Endothelial cell of umbilical vein (primary cell): ENCODE results near the gene DUSP11. TPM values are rescaled to one million over a fixed set of nuclear protein-coding genes. Genes with fewer than 3 reads are reported as not detected.

ENCODE experiments used
- BruUV-seq: library from RNA; stranded (reverse); fragments of 400-500 nt; replicated peaks from 2 replicates; lab custom pipeline; 2021; lab: Mats Ljungman, UMichigan
- CTCF ChIA-PET: fragments of 300-600, 350-600 bp; sonication (Branson Sonifier 250); formaldehyde crosslinking; loops from one replicate; lab custom pipeline; 2021; ENCODE audit warnings: antibody characterized with exemption, inconsistent platforms; lab: Charles Lee
- POLR2A ChIA-PET: fragments of 300-600, 350-600 bp; sonication (Branson Sonifier 250); formaldehyde crosslinking; loops from one replicate; lab custom pipeline; 2021; ENCODE audit warnings: antibody characterized with exemption, inconsistent platforms; lab: Charles Lee
- DNase-seq: peaks from one replicate; pipeline ENCODE4 v3.0.0-alpha.2; 2011; ENCODE audit warnings: low read depth, low spot score
- FAIRE-seq: peaks from 2 replicates; lab custom pipeline; 2011; peaks lifted over from hg19 to GRCh38; lab: Jason Lieb, UNC
- H2AFZ ChIP-seq: 2 replicates; pipeline ENCODE4 v1.6.0; 2012; ENCODE audit warnings: low read depth, low read length, control low read depth, inconsistent platforms
- H3K27ac ChIP-seq: 2 replicates; pipeline ENCODE4 v1.5.1; 2011; ENCODE audit warnings: low read depth, mild to moderate bottlenecking, control low read depth, low read length, moderate library complexity; ENCODE audit not compliant: insufficient read depth
- H3K27me3 ChIP-seq, 2 experiments: 2 replicates each; pipeline versions ENCODE4 v1.6.0 to v1.6.1; 2011; ENCODE audit warnings: low read length in 2 of 2, mixed read lengths in 1 of 2; ENCODE audit not compliant: control insufficient read depth in 2 of 2, insufficient read depth in 2 of 2
- H3K36me3 ChIP-seq, 2 experiments: 2 replicates in 1 of 2; 3 replicates in 1 of 2; pipeline ENCODE4 v1.5.1; 2011; ENCODE audit warnings: low read length in 2 of 2, mild to moderate bottlenecking in 1 of 2, moderate library complexity in 1 of 2; ENCODE audit not compliant: control insufficient read depth in 2 of 2, insufficient read depth in 2 of 2; ENCODE audit errors: extremely low read depth in 1 of 2
- H3K4me1 ChIP-seq: 3 replicates; pipeline ENCODE4 v1.5.1; 2011; ENCODE audit warnings: mild to moderate bottlenecking, low read length; ENCODE audit not compliant: control insufficient read depth, insufficient read depth; ENCODE audit errors: extremely low read depth
- H3K4me2 ChIP-seq: 2 replicates; pipeline ENCODE4 v1.6.1; 2011; ENCODE audit warnings: low read length, control low read depth, mixed read lengths; ENCODE audit not compliant: insufficient read depth
- H3K4me3 ChIP-seq, 3 experiments: fragments of 200-600 bp in 1 of 3; sonication (generic), shearing (Covaris generic) in 1 of 3; replicated peaks in 1 of 3; 2 replicates each; pipeline ENCODE4 v1.5.1; 2011 to 2016; ENCODE audit warnings: control low read depth in 3 of 3, low read length in 3 of 3, mild to moderate bottlenecking in 2 of 3, inconsistent platforms in 1 of 3, low read depth in 1 of 3, moderate library complexity in 1 of 3; ENCODE audit not compliant: insufficient read depth in 1 of 3
- H3K79me2 ChIP-seq: 2 replicates; pipeline ENCODE4 v1.6.0; 2012; ENCODE audit warnings: low read length, inconsistent platforms; ENCODE audit not compliant: control insufficient read depth, insufficient read depth
- H3K9ac ChIP-seq: replicated peaks from 2 replicates; pipeline ENCODE3; 2011; ENCODE audit warnings: low read length, control low read depth; ENCODE audit not compliant: insufficient read depth; ENCODE audit errors: extremely low read depth
- H3K9me1 ChIP-seq: replicated peaks from 3 replicates; pipeline ENCODE4 v1.6.0; 2011; ENCODE audit warnings: mild to moderate bottlenecking, low read length; ENCODE audit not compliant: control insufficient read depth, insufficient read depth; ENCODE audit errors: extremely low read depth
- H3K9me3 ChIP-seq: replicated peaks from 2 replicates; pipeline ENCODE4 v1.5.1; 2012; ENCODE audit warnings: low read length, inconsistent platforms; ENCODE audit not compliant: control insufficient read depth, insufficient read depth
- H4K20me1 ChIP-seq: replicated peaks from 2 replicates; pipeline ENCODE3; 2011; ENCODE audit warnings: mild to moderate bottlenecking, low read length; ENCODE audit not compliant: control insufficient read depth, insufficient read depth; ENCODE audit errors: extremely low read depth
- CTCF ChIP-seq, 2 donors: IDR thresholded peaks; 1 replicate in 1 of 2; 2 replicates in 1 of 2; pipeline ENCODE4 v1.5.1; 2011; ENCODE audit warnings: low read length in 2 of 2, mild to moderate bottlenecking in 2 of 2, moderate library complexity in 2 of 2, control low read depth in 1 of 2, inconsistent platforms in 1 of 2, low read depth in 1 of 2; ENCODE audit not compliant: insufficient read depth in 1 of 2; ENCODE audit errors: extremely low read depth in 1 of 2
- EZH2 ChIP-seq: IDR thresholded peaks from 2 replicates; pipeline ENCODE4 v1.6.1; 2012; ENCODE audit warnings: borderline replicate concordance, low read depth, mild to moderate bottlenecking, moderate library complexity, low read length, inconsistent platforms; ENCODE audit not compliant: severe bottlenecking
- FOS ChIP-seq: IDR thresholded peaks from 2 replicates; pipeline ENCODE4 v1.6.1; 2011; ENCODE audit warnings: mild to moderate bottlenecking, low read length, moderate library complexity, borderline replicate concordance; ENCODE audit not compliant: insufficient read depth
- GATA2 ChIP-seq: IDR thresholded peaks from 2 replicates; pipeline ENCODE4 v1.7.0; 2011; ENCODE audit warnings: low read depth, mild to moderate bottlenecking, moderate library complexity, mixed read lengths, low read length; ENCODE audit not compliant: insufficient read length, insufficient read depth
- JUN ChIP-seq: IDR thresholded peaks from 2 replicates; pipeline ENCODE4 v1.6.1; 2011; ENCODE audit warnings: borderline replicate concordance, low read depth; ENCODE audit not compliant: insufficient read length, insufficient read depth
- MAX ChIP-seq: IDR thresholded peaks from 2 replicates; pipeline ENCODE4 v1.6.1; 2011; ENCODE audit not compliant: insufficient read depth, insufficient read length
- MYC ChIP-seq: IDR thresholded peaks from one replicate; pipeline ENCODE4 v1.6.1; 2011; ENCODE audit warnings: mild to moderate bottlenecking, low read depth, low read length
- POLR2A ChIP-seq: IDR thresholded peaks from 2 replicates; pipeline ENCODE4 v1.6.1; 2012; ENCODE audit warnings: low read depth, mild to moderate bottlenecking, control low read depth, low read length
- POLR2AphosphoS5 ChIP-seq: IDR thresholded peaks from 2 replicates; pipeline ENCODE4 v1.6.1; 2012; ENCODE audit warnings: low read depth, mild to moderate bottlenecking, control low read depth, low read length, moderate library complexity; ENCODE audit not compliant: insufficient read depth
- dilution Hi-C: fragments of 300-500 bp; cut with MboI; formaldehyde crosslinking; loops from one replicate; pipeline ENCODE4 v1.15.0; 2019; ENCODE audit warnings: low sequenced_read_pairs; ENCODE audit not compliant: extremely low pct_ligation_motif_present
- intact Hi-C: fragments of 100-400 bp; cut with micrococcal nuclease; formaldehyde crosslinking; loops from one replicate; pipeline ENCODE4 v1.10.0; 2022
- polyA plus RNA-seq, 4 experiments: library from polyadenylated mRNA; depleted of rRNA in 3 of 4; stranded (reverse) in 3 of 4; unstranded in 1 of 4; fragments of >200 nt; gene quantifications; 2 replicates each; pipeline versions ENCODE4 v1.2.1 to v1.2.3, GENCODE V29; 2011 to 2012; ENCODE audit warnings: missing spikeins in 1 of 4
- total RNA-seq: library from RNA; stranded (reverse); gene quantifications from 2 replicates; pipeline ENCODE4 v1.2.3, GENCODE V29; 2021

DUSP11 gene
- total and polyA plus RNA-seq, 2 donors (not counting 3 experiments of a cell fraction or from before 2014, with no cell fraction given), result 18.6 to 27.0 TPM

- ChIA-PET POLR2A (no interaction called here), CTCF (interaction anchor here (0.9 kb wide), 1 partner anchor 85 kb away, joined by 3 read pairs; no protein-coding TSS in a partner anchor)
- H3K9ac ChIP-seq, result no peak overlapping the region
- dilution Hi-C loops (no loop called here), intact Hi-C loops (no loop called here)
- no peak for TF ChIP-seq JUN
- no peak for TF ChIP-seq POLR2AphosphoS5
- TF ChIP-seq EZH2, result no peak
- TF ChIP-seq FOS, result no peak
- TF ChIP-seq GATA2, result no peak
- no peaks in the 10 kb centered on the region for H3K27me3 ChIP-seq
- H3K27ac ChIP-seq, result no peak overlapping the region
- no peaks in the 10 kb centered on the region for H3K9me3 ChIP-seq
- DNase-seq (no peak), FAIRE-seq (no peak)
- peaks cover 5% of the 10 kb centered on the region for H3K4me1 ChIP-seq
- H4K20me1 ChIP-seq, result no peaks in the 10 kb centered on the region
- no peak overlapping the region for H3K4me3 ChIP-seq
- no TSS peak for BruUV-seq
- H3K36me3 ChIP-seq, result peaks cover 13 to 17% of the 10 kb centered on the region in 2 experiments
- no peaks in the 10 kb centered on the region for H3K9me1 ChIP-seq
- H3K4me2 ChIP-seq, result no peak overlapping the region
- no peak overlapping the region for H2AFZ ChIP-seq
- no peaks in the 10 kb centered on the region for H3K79me2 ChIP-seq
Measured at GRCh38 chr2:73764945-73765344, 15.0 kb downstream of the DUSP11 start.

- Histone ChIP-seq H2AFZ (no peak overlapping the region), H3K9ac (no peak overlapping the region), H3K4me2 (no peak overlapping the region), H3K9me1 (no peaks in the 10 kb centered on the region), H3K4me3 (no peak overlapping the region), H3K36me3 (peaks cover 7 to 13% of the 10 kb centered on the region in 2 experiments), H4K20me1 (no peaks in the 10 kb centered on the region), H3K9me3 (no peaks in the 10 kb centered on the region), H3K27me3 (no peaks in the 10 kb centered on the region), H3K79me2 (no peaks in the 10 kb centered on the region), H3K27ac (no peak overlapping the region), H3K4me1 (peaks cover 17% of the 10 kb centered on the region)
- dilution Hi-C loops, result no loop called here
- no TSS peak for BruUV-seq
- TF ChIP-seq GATA2 (no peak), FOS (no peak), MYC (no peak), POLR2AphosphoS5 (no peak), JUN (no peak), POLR2A (no peak), CTCF (IDR thresholded peaks at IDR 0.05; ENCODE audit: extremely low read depth in 1 of 2, insufficient read depth in 1 of 2, low read depth in 1 of 2, low read length in 2 of 2) (no peak), EZH2 (no peak), MAX (no peak)
- DNase-seq, result no peak
- CTCF ChIA-PET, result no interaction called here
- intact Hi-C loops, result no loop called here
- POLR2A ChIA-PET, result no interaction called here
- FAIRE-seq, result no peak
Measured at GRCh38 chr2:73762571-73762970, 17.3 kb downstream of the DUSP11 start.
